K562 (cell line): ENCODE results near the gene JADE2.

Experiments used
- DIDO1 ChIP-seq: fragments of 450-650 bp; IDR thresholded peaks from 2 replicates; pipeline ENCODE4 v1.6.1; 2016; ENCODE audit warnings: low read depth, missing biosample characterization, missing genetic modification characterization
- FOS ChIP-seq: IDR thresholded peaks from 3 replicates; pipeline ENCODE4 v1.6.1; 2011; ENCODE audit not compliant: insufficient read length; ENCODE audit errors: extremely low read depth
- LARP7 ChIP-seq: fragments of 450-650 bp; IDR thresholded peaks from 2 replicates; pipeline ENCODE4 v1.6.1; 2016
- MEF2A ChIP-seq: IDR thresholded peaks from 2 replicates; pipeline ENCODE4 v1.6.1; 2011; ENCODE audit warnings: low read depth, mild to moderate bottlenecking, low read length, moderate library complexity; ENCODE audit not compliant: control insufficient read depth
- TCF7L2 ChIP-seq: fragments of 150-350 bp; IDR thresholded peaks from 2 replicates; pipeline ENCODE4 v1.6.1; 2016; ENCODE audit warnings: low read depth, mild to moderate bottlenecking, low read length, moderate library complexity
- ZFP1 ChIP-seq: fragments of 450-650 bp; formaldehyde crosslinking; IDR thresholded peaks from 2 replicates; pipeline ENCODE4 v1.4.0; 2020; ENCODE audit warnings: mild to moderate bottlenecking, mixed read lengths
- TF ChIP-seq, protein P1 (sequence below), 3 experiments: IDR thresholded peaks in 2 of 3; conservative IDR thresholded peaks in 1 of 3; 2 replicates each; pipeline ENCODE4 v1.5.1; 2011 to 2012; ENCODE audit warnings: low read length in 3 of 3, mild to moderate bottlenecking in 3 of 3, control low read depth in 2 of 3, improper control_type of control experiment in 1 of 3, inconsistent platforms in 1 of 3, low read depth in 1 of 3, mixed read lengths in 1 of 3, moderate library complexity in 1 of 3; ENCODE audit not compliant: insufficient read depth in 2 of 3

DNA sequence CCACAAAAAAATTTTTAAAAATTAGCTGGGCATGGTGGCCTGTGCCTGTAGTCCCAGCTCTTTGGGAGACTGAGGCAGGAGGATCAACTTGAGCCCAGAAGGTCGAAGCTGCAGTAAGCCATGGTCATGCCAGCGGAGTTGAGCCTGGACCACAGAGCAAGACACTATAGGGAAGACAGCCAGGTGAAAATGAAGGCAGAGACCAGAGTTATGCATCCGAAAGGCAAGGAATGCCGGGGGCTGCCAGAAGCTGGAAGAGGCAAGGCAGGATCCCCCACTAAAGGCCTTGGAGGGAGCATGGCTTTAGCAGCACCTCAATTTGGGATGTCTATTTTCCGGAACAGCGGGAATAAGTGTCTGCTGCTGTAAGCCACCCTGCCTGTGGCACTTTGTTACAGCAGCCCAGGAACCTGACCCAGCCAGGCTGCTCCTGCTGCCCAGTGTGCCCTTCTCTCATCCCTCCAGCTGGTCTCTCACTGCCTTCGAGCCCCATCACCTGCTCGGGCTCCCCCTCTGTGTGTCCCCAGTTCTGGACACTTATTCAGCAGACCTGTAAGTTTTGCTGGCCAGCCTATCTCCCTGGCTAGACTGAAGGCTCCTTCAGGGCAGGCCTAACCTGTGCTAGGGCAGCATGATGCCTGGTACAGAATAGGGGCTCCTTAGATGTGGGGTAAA is 16.8 kb upstream of the JADE2 start:
- TF ChIP-seq DIDO1 (tag) (no peak), ZFP1 (CRISPR knock-in tag) (no peak), TCF7L2 (no peak), LARP7 (no peak), MEF2A (no peak), FOS (no peak)
- TF ChIP-seq, protein P1, sequence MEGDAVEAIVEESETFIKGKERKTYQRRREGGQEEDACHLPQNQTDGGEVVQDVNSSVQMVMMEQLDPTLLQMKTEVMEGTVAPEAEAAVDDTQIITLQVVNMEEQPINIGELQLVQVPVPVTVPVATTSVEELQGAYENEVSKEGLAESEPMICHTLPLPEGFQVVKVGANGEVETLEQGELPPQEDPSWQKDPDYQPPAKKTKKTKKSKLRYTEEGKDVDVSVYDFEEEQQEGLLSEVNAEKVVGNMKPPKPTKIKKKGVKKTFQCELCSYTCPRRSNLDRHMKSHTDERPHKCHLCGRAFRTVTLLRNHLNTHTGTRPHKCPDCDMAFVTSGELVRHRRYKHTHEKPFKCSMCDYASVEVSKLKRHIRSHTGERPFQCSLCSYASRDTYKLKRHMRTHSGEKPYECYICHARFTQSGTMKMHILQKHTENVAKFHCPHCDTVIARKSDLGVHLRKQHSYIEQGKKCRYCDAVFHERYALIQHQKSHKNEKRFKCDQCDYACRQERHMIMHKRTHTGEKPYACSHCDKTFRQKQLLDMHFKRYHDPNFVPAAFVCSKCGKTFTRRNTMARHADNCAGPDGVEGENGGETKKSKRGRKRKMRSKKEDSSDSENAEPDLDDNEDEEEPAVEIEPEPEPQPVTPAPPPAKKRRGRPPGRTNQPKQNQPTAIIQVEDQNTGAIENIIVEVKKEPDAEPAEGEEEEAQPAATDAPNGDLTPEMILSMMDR (IDR thresholded peaks at IDR 0.05 in 2 of 3, conservative IDR thresholded peaks at IDR 0.05 in 1 of 3; ENCODE audit: insufficient read depth in 2 of 3, low read depth in 1 of 3, low read length in 3 of 3), result no peak
